AG04450 (cell line): ENCODE measurements around the gene KCND3. TPM values are rescaled to one million over a fixed set of nuclear protein-coding genes. Genes with fewer than 3 reads are reported as not detected.

Experiments
- CTCF ChIA-PET: fragments of 300-600, 350-600 bp; formaldehyde crosslinking; extraction: SDS; loops from one replicate; lab custom pipeline; 2022; ENCODE audit warnings: antibody characterized with exemption, inconsistent platforms; lab: Charles Lee
- POLR2A ChIA-PET: fragments of 350-600 bp; formaldehyde crosslinking; extraction: SDS; loops from one replicate; lab custom pipeline; 2021; ENCODE audit warnings: antibody characterized with exemption, inconsistent platforms; lab: Yijun Ruan, JAX
- DNase-seq: peaks from one replicate; pipeline ENCODE4 v3.0.0-alpha.2; 2011; ENCODE audit warnings: low read depth, low spot score
- H3K27ac ChIP-seq: one replicate; pipeline ENCODE4 v1.5.1; 2012; ENCODE audit warnings: low read depth, low read length, control low read depth
- H3K27me3 ChIP-seq: one replicate; pipeline ENCODE4 v1.6.0; 2012; ENCODE audit warnings: low read length; ENCODE audit not compliant: control insufficient read depth, insufficient read depth
- H3K4me3 ChIP-seq: 2 replicates; pipeline ENCODE4 v1.5.1; 2011; ENCODE audit warnings: mild to moderate bottlenecking, low read depth, low read length, control low read depth
- H3K9me3 ChIP-seq: 2 replicates; pipeline ENCODE4 v1.5.1; 2012; ENCODE audit warnings: low read length; ENCODE audit not compliant: control insufficient read depth, insufficient read depth
- CTCF ChIP-seq: IDR thresholded peaks from 2 replicates; pipeline ENCODE4 v1.5.1; 2011; ENCODE audit warnings: low read depth, low read length, control low read depth, inconsistent platforms
- polyA plus RNA-seq: library from polyadenylated mRNA; depleted of rRNA; stranded (reverse); fragments of >200 nt; gene quantifications from 2 replicates; pipeline ENCODE4 v1.2.3, GENCODE V29; 2011

KCND3 gene
- polyA plus RNA-seq, 1 experiment: 0.02 TPM

- H3K27ac ChIP-seq: no peak overlapping the region
- ChIA-PET CTCF (no interaction called here), POLR2A (no interaction called here)
- no peak for DNase-seq
- no peak overlapping the region for H3K4me3 ChIP-seq
- H3K9me3 ChIP-seq: no peaks in the 10 kb centered on the region
- H3K27me3 ChIP-seq: peaks cover 9% of the 10 kb centered on the region
- no peak for TF ChIP-seq CTCF
Observed at GRCh38 chr1:111793923-111794322, 195.5 kb downstream of the KCND3 start.

- CTCF ChIA-PET: interaction anchor here (1.3 kb wide), 1 partner anchor 577 kb away, joined by 3 read pairs; no protein-coding TSS in a partner anchor
- POLR2A ChIA-PET: interaction anchor here (0.7 kb wide), 1 partner anchor 35 kb away, joined by 3 read pairs; no protein-coding TSS in a partner anchor
- no peak overlapping the region for H3K27ac ChIP-seq
- no peaks in the 10 kb centered on the region for H3K9me3 ChIP-seq
- DNase-seq: no peak
- peaks cover 20% of the 10 kb centered on the region for H3K27me3 ChIP-seq
- no peak for TF ChIP-seq CTCF
- no peak overlapping the region for H3K4me3 ChIP-seq
Observed at GRCh38 chr1:111792249-111792648, 197.2 kb downstream of the KCND3 start.

GRCh38 chr1:111791776-111792175 lies 197.7 kb downstream of the KCND3 start:
- no peaks in the 10 kb centered on the region for H3K9me3 ChIP-seq
- POLR2A ChIA-PET: no interaction called here
- no peak overlapping the region for H3K4me3 ChIP-seq
- TF ChIP-seq CTCF: no peak
- CTCF ChIA-PET: interaction anchor here (1.3 kb wide), 1 partner anchor 578 kb away, joined by 3 read pairs; no protein-coding TSS in a partner anchor
- DNase-seq: no peak
- H3K27me3 ChIP-seq: peaks cover 19% of the 10 kb centered on the region
- H3K27ac ChIP-seq: no peak overlapping the region

- CTCF ChIA-PET: interaction anchor here (1.5 to 1.8 kb wide), 2 partner anchors 21 to 308 kb away, joined by 4 read pairs; no protein-coding TSS in a partner anchor
- H3K27ac ChIP-seq: no peak overlapping the region
Observed at GRCh38 chr1:111789666-111790316, 199.7 kb downstream of the KCND3 start.

More at GRCh38 chr1:111789666-111790316, 199.7 kb downstream of the KCND3 start:
- no peak overlapping the region for H3K4me3 ChIP-seq
- TF ChIP-seq CTCF: no peak
- POLR2A ChIA-PET: no interaction called here
- no peaks in the 10 kb centered on the region for H3K9me3 ChIP-seq
- DNase-seq: no peak
- H3K27me3 ChIP-seq: peaks cover 26% of the 10 kb centered on the region
